ENCODE measurements around the gene UQCRC2. TPM values are rescaled to one million over a fixed set of nuclear protein-coding genes. Genes with fewer than 3 reads are reported as not detected.
A peak's percentile ranks its signal among the peaks of the same experiment; 100 is the strongest.
"Not testable (repeated sequence)": the region's sequence is repeated elsewhere in the genome, so short reads cannot be mapped to it uniquely, and the experiment has no call there.

Gene UQCRC2
- polyA plus RNA-seq (188 to 255 TPM (median 226 TPM) in 3 replicates), polyA minus RNA-seq (94.9 to 299 TPM (median 247 TPM) in 3 replicates)
- 122 TPM for polyA plus RNA-seq (2011; ENCODE audit: low read depth)
- polyA plus RNA-seq (2011; cell fraction: cytosol; rRNA removed) = 213 and 229 TPM in 2 replicates
- 244 and 273 TPM in 2 replicates for polyA plus RNA-seq (2011; cell fraction: nucleus; rRNA removed)
- polyA plus RNA-seq (2012; ENCODE audit: low replicate concordance) = 166 and 231 TPM in 2 replicates
- polyA minus RNA-seq (2011; cell fraction: cytosol; rRNA and poly(A)+ RNA removed) = 121 TPM
- 141 and 169 TPM in 2 replicates for polyA minus RNA-seq (2011; cell fraction: nucleus; rRNA and poly(A)+ RNA removed)

DNA sequence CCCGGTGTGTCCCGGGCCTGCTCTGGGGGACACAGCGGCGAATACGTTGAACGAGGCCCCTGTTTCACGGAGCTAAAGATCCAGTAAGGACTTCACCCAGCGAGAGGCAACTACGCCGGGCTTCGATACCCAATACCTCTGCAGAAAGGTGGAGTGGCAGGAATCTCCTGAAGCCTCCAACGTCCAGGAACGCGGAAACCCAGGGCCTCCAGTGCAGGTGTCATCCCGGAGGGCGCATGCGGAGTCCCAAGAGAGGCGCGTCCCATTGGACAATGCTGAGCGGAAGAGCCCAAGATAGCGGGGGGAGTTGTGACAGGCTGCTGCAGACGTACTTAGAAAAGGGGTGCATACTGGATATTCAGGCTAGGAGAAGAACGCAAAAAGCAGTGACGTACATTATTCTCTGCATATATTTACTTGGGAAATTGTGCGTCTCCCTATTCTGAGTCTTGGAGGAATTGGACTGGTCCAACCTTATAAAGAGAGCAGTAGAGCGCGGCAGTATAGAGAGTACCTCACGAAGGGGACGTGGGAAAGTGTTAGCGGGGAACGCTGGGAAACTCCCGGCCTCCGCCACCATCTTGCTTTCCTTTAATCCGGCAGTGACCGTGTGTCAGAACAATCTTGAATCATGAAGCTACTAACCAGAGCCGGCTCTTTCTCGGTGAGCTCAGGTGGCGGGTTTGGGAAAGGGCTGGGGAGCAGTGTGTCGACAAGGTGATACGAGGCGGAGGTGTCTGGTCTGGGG, at the start of gene UQCRC2:
Gene UQCRC2, plus strand, starts transcription at position 569 of the 748 bp plus-strand sequence. Its CDS starts 63 bp downstream, at position 632.
- no peaks in the 10 kb centered on the region for H3K9me3 ChIP-seq (ENCODE audit: control insufficient read depth, low read depth, low read length)
- peak within 1 kb of the TSS; percentile 91 for H2AFZ ChIP-seq (ENCODE audit: control insufficient read depth, low read length)
- H3K9me1 ChIP-seq (ENCODE audit: control insufficient read depth, extremely low read depth, insufficient read depth, low read length) = no peaks in the 10 kb centered on the region
- dilution Hi-C loops (cut with MboI; ENCODE audit: extremely low pct_ligation_motif_present, low sequenced_read_pairs) = no loop called here
- H3K9ac ChIP-seq (ENCODE audit: control insufficient read depth, extremely low read depth, insufficient read depth, low read length) = peak within 1 kb of the TSS; percentile 100
- no peak for TF ChIP-seq EZH2 (IDR thresholded peaks at IDR 0.05; ENCODE audit: low read length)
- TF ChIP-seq, protein P1, sequence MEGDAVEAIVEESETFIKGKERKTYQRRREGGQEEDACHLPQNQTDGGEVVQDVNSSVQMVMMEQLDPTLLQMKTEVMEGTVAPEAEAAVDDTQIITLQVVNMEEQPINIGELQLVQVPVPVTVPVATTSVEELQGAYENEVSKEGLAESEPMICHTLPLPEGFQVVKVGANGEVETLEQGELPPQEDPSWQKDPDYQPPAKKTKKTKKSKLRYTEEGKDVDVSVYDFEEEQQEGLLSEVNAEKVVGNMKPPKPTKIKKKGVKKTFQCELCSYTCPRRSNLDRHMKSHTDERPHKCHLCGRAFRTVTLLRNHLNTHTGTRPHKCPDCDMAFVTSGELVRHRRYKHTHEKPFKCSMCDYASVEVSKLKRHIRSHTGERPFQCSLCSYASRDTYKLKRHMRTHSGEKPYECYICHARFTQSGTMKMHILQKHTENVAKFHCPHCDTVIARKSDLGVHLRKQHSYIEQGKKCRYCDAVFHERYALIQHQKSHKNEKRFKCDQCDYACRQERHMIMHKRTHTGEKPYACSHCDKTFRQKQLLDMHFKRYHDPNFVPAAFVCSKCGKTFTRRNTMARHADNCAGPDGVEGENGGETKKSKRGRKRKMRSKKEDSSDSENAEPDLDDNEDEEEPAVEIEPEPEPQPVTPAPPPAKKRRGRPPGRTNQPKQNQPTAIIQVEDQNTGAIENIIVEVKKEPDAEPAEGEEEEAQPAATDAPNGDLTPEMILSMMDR (optimal IDR thresholded peaks at IDR 0.05 in 1 of 3, IDR thresholded peaks at IDR 0.05 in 1 of 3, conservative IDR thresholded peaks at IDR 0.05 in 1 of 3; ENCODE audit: extremely low read depth in 1 of 3, insufficient read depth in 2 of 3, low read length in 3 of 3) = no peak
- no peaks in the 10 kb centered on the region for H3K27me3 ChIP-seq (ENCODE audit: control insufficient read depth, extremely low read depth, insufficient read depth, low read length)
- H3K27ac ChIP-seq (ENCODE audit: control insufficient read depth, insufficient read depth, low read length) = peak within 1 kb of the TSS; percentile 98
- H3K4me1 ChIP-seq (ENCODE audit: control insufficient read depth, extremely low read depth, insufficient read depth, low read length) = peaks cover 18% of the 10 kb centered on the region
- DNase-seq (ENCODE audit: low read depth, low spot score) = peak; percentile 49
- peaks cover 58% of the 10 kb centered on the region for H3K79me2 ChIP-seq (ENCODE audit: control insufficient read depth, insufficient read depth, low read length)
- H4K20me1 ChIP-seq (ENCODE audit: control insufficient read depth, extremely low read depth, insufficient read depth, low read length) = peaks cover 4% of the 10 kb centered on the region
- H3K4me3 ChIP-seq (ENCODE audit: control insufficient read depth in 2 of 3, extremely low read depth in 1 of 3, insufficient read depth in 2 of 3, low read depth in 1 of 3, low read length in 3 of 3) = peak within 1 kb of the TSS; percentile 76 to 97 (median 96)
- FAIRE-seq = peak; percentile 66
- H3K36me3 ChIP-seq (ENCODE audit: control insufficient read depth in 2 of 2, extremely low read depth in 1 of 2, insufficient read depth in 2 of 2, low read length in 2 of 2) = peaks cover 2 to 23% of the 10 kb centered on the region in 2 experiments
- H3K4me2 ChIP-seq (ENCODE audit: control insufficient read depth, extremely low read depth, insufficient read depth, low read depth, low read length) = peak within 1 kb of the TSS; percentile 94

DNA sequence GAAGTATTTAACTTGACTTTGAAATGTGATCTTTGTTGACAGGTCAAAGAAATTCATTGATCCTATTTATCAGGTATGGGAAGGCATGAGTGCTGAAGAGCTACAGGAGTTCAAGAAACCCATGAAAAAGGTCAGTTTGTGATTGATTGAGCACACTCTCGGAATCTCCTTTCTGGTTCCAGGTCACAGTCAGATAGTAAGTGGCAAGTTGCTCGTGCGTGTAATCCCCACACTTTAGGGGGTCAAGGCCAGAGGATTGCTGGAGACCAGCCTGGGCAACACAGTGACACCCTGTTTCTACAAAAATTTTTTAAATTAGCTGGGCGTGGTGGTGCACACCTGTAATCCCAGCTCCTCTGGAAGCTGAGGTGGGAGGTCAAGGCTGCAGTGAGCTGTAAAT, 20.5 kb upstream of the UQCRC2 start:
- H3K9me1 ChIP-seq (ENCODE audit: control insufficient read depth, extremely low read depth, insufficient read depth, low read length); H3K4me1 ChIP-seq (ENCODE audit: control insufficient read depth, extremely low read depth, insufficient read depth, low read length); H3K27me3 ChIP-seq (ENCODE audit: control insufficient read depth, extremely low read depth, insufficient read depth, low read length); dilution Hi-C loops (cut with MboI; ENCODE audit: extremely low pct_ligation_motif_present, low sequenced_read_pairs); DNase-seq (ENCODE audit: low read depth, low spot score); H3K79me2 ChIP-seq (ENCODE audit: control insufficient read depth, insufficient read depth, low read length); H3K4me3 ChIP-seq (ENCODE audit: control insufficient read depth in 2 of 3, extremely low read depth in 1 of 3, insufficient read depth in 2 of 3, low read depth in 1 of 3, low read length in 3 of 3); H3K9me3 ChIP-seq (ENCODE audit: control insufficient read depth, low read depth, low read length); H3K27ac ChIP-seq (ENCODE audit: control insufficient read depth, insufficient read depth, low read length); H3K4me2 ChIP-seq (ENCODE audit: control insufficient read depth, extremely low read depth, insufficient read depth, low read depth, low read length); FAIRE-seq; H2AFZ ChIP-seq (ENCODE audit: control insufficient read depth, low read length); H3K36me3 ChIP-seq (ENCODE audit: control insufficient read depth in 2 of 2, extremely low read depth in 1 of 2, insufficient read depth in 2 of 2, low read length in 2 of 2); H4K20me1 ChIP-seq (ENCODE audit: control insufficient read depth, extremely low read depth, insufficient read depth, low read length); H3K9ac ChIP-seq (ENCODE audit: control insufficient read depth, extremely low read depth, insufficient read depth, low read length): not testable (repeated sequence)

DNA sequence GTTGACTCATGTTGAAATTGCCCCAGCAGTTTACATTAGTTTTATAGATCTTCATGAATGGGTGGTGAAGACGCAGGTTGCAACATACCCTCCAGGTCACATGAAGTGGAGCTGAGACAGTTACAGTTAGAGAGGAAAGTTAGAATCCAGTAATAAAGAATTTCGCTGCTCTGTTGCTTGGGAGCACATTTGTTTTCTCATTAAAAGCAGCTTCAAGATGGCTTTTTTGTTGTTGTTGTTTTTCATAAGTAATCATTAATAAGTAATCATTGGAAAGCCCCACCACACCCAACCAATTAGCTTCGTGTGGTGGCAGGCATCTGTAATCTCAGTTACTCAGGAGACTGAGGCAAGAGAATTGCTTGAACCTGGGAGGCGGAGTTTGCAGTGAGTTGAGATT, 19.8 kb upstream of the UQCRC2 start:
- H3K9ac ChIP-seq (ENCODE audit: control insufficient read depth, extremely low read depth, insufficient read depth, low read length); FAIRE-seq; DNase-seq (ENCODE audit: low read depth, low spot score); dilution Hi-C loops (cut with MboI; ENCODE audit: extremely low pct_ligation_motif_present, low sequenced_read_pairs); H3K4me3 ChIP-seq (ENCODE audit: control insufficient read depth in 2 of 3, extremely low read depth in 1 of 3, insufficient read depth in 2 of 3, low read depth in 1 of 3, low read length in 3 of 3); H4K20me1 ChIP-seq (ENCODE audit: control insufficient read depth, extremely low read depth, insufficient read depth, low read length); H3K9me1 ChIP-seq (ENCODE audit: control insufficient read depth, extremely low read depth, insufficient read depth, low read length); H3K4me1 ChIP-seq (ENCODE audit: control insufficient read depth, extremely low read depth, insufficient read depth, low read length); H3K4me2 ChIP-seq (ENCODE audit: control insufficient read depth, extremely low read depth, insufficient read depth, low read depth, low read length); H3K27me3 ChIP-seq (ENCODE audit: control insufficient read depth, extremely low read depth, insufficient read depth, low read length); H3K79me2 ChIP-seq (ENCODE audit: control insufficient read depth, insufficient read depth, low read length); H3K36me3 ChIP-seq (ENCODE audit: control insufficient read depth in 2 of 2, extremely low read depth in 1 of 2, insufficient read depth in 2 of 2, low read length in 2 of 2); H2AFZ ChIP-seq (ENCODE audit: control insufficient read depth, low read length); H3K27ac ChIP-seq (ENCODE audit: control insufficient read depth, insufficient read depth, low read length); H3K9me3 ChIP-seq (ENCODE audit: control insufficient read depth, low read depth, low read length): not testable (repeated sequence)

DNA sequence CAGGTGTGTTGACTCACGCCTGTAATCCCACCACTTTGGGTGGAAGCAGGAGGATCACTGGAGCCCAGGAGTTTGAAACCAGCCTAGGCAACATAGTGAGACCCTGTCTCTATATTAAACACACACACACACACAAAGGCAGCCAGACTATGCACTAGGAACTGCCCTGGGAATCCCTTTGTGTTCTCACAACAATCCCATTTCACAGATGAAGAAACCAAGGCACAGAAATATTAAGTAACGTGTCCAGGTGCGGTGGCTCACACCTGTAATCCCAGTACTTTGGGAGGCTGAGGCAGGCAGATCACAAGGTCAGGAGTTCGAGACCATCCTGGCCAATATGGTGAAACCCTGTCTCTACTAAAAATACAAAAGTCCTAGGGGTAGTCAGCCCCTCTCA, 19.4 kb upstream of the UQCRC2 start:
- H3K4me3 ChIP-seq (ENCODE audit: control insufficient read depth in 2 of 3, extremely low read depth in 1 of 3, insufficient read depth in 2 of 3, low read depth in 1 of 3, low read length in 3 of 3); FAIRE-seq; DNase-seq (ENCODE audit: low read depth, low spot score); dilution Hi-C loops (cut with MboI; ENCODE audit: extremely low pct_ligation_motif_present, low sequenced_read_pairs); H3K9ac ChIP-seq (ENCODE audit: control insufficient read depth, extremely low read depth, insufficient read depth, low read length); H3K27ac ChIP-seq (ENCODE audit: control insufficient read depth, insufficient read depth, low read length); H3K79me2 ChIP-seq (ENCODE audit: control insufficient read depth, insufficient read depth, low read length); H2AFZ ChIP-seq (ENCODE audit: control insufficient read depth, low read length); H3K9me1 ChIP-seq (ENCODE audit: control insufficient read depth, extremely low read depth, insufficient read depth, low read length); H3K36me3 ChIP-seq (ENCODE audit: control insufficient read depth in 2 of 2, extremely low read depth in 1 of 2, insufficient read depth in 2 of 2, low read length in 2 of 2); H3K9me3 ChIP-seq (ENCODE audit: control insufficient read depth, low read depth, low read length); H3K4me1 ChIP-seq (ENCODE audit: control insufficient read depth, extremely low read depth, insufficient read depth, low read length); H3K27me3 ChIP-seq (ENCODE audit: control insufficient read depth, extremely low read depth, insufficient read depth, low read length); H3K4me2 ChIP-seq (ENCODE audit: control insufficient read depth, extremely low read depth, insufficient read depth, low read depth, low read length); H4K20me1 ChIP-seq (ENCODE audit: control insufficient read depth, extremely low read depth, insufficient read depth, low read length): not testable (repeated sequence)
